Stimulated activated CD4-positive, alpha-beta T cell treated with anti-CD3 and anti-CD28 coated beads, Interleukin-4, amount 100 ng/mL, for 48 hours (primary cell): ENCODE measurements around the gene CARMIL1.

Source experiments
- DNase-seq, 2 donors: peaks; one replicate each; pipeline ENCODE4 v3.0.0-alpha.2; 2020; ENCODE audit warnings: low read depth in 2 of 2

CARMIL1 gene

GRCh38 chr6:25473447-25473846 is 194.3 kb downstream of the CARMIL1 start:
- DNase-seq, result no peak

- DNase-seq, result no peak
Measured at GRCh38 chr6:25476126-25476525, 197.0 kb downstream of the CARMIL1 start.

GRCh38 chr6:25477006-25477590 is 197.9 kb downstream of the CARMIL1 start:
- no peak for DNase-seq

- no peak for DNase-seq
Measured at GRCh38 chr6:25478973-25479372, 199.8 kb downstream of the CARMIL1 start.

- DNase-seq, result no peak
Measured at GRCh38 chr6:25481267-25481666, 202.1 kb downstream of the CARMIL1 start.

GRCh38 chr6:25482996-25483395 is 203.8 kb downstream of the CARMIL1 start:
- no peak for DNase-seq

GRCh38 chr6:25483943-25484342 is 204.8 kb downstream of the CARMIL1 start:
- DNase-seq, result no peak

- DNase-seq, result no peak
Measured at GRCh38 chr6:25484900-25485299, 205.7 kb downstream of the CARMIL1 start.

- no peak for DNase-seq
Measured at GRCh38 chr6:25485821-25486534, 206.8 kb downstream of the CARMIL1 start.

GRCh38 chr6:25486550-25486949 is 207.4 kb downstream of the CARMIL1 start:
- no peak for DNase-seq

- DNase-seq, result no peak
Measured at GRCh38 chr6:25487012-25487411, 207.8 kb downstream of the CARMIL1 start.

GRCh38 chr6:25488156-25488555 is 209.0 kb downstream of the CARMIL1 start:
- DNase-seq, result no peak

GRCh38 chr6:25489399-25489798 is 210.2 kb downstream of the CARMIL1 start:
- DNase-seq, result no peak

GRCh38 chr6:25490018-25490801 is 211.0 kb downstream of the CARMIL1 start:
- peak; percentile 47 to 49 for DNase-seq

- no peak for DNase-seq
Measured at GRCh38 chr6:25492951-25493350, 213.8 kb downstream of the CARMIL1 start.

- no peak for DNase-seq
Measured at GRCh38 chr6:25494469-25494868, 215.3 kb downstream of the CARMIL1 start.

GRCh38 chr6:25497383-25498040 is 218.3 kb downstream of the CARMIL1 start:
- no peak for DNase-seq

- DNase-seq, result no peak
Measured at GRCh38 chr6:25498505-25498904, 219.3 kb downstream of the CARMIL1 start.

- no peak for DNase-seq
Measured at GRCh38 chr6:25499615-25500235, 220.6 kb downstream of the CARMIL1 start.

- DNase-seq, result no peak
Measured at GRCh38 chr6:25503686-25504085, 224.5 kb downstream of the CARMIL1 start.

GRCh38 chr6:25504661-25505060 is 225.5 kb downstream of the CARMIL1 start:
- no peak for DNase-seq

- DNase-seq, result no peak
Measured at GRCh38 chr6:25506020-25506419, 226.8 kb downstream of the CARMIL1 start.
